ENCODE results near the gene BIRC2.

BIRC2 gene

DNA sequence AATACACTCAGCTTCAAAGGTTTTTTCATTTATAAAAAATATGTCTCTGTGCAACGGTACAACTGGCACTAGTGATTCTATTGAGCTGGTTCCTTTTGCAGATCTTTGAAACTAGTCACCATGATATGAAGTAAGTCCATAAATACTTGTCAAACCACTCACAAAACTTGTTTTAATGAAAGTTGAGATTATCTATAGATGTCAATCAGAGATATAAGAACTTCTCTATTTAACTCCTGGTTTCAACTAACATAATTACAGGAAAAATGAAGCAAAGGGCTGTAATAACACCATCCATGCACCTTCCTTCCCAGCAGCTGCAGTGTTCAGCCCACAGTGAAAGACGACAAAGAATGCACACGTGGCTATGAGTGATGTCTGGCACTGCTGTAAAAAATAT is 60.9 kb downstream of the BIRC2 start:
- no peak overlapping the region for H3K9ac ChIP-seq (ENCODE audit: low read length)
- H3K4me1 ChIP-seq (ENCODE audit: control insufficient read depth, insufficient read depth, low read length), result peaks cover 7% of the 10 kb centered on the region
- H3K27me3 ChIP-seq (replicated peaks; ENCODE audit: control insufficient read depth, insufficient read depth, low read length), result no peaks in the 10 kb centered on the region
- no peaks in the 10 kb centered on the region for H3K9me3 ChIP-seq (ENCODE audit: control insufficient read depth, low read length)
- no peak overlapping the region for H3K4me3 ChIP-seq (ENCODE audit: low read length)
- peaks cover 25% of the 10 kb centered on the region for H3K36me3 ChIP-seq (ENCODE audit: control insufficient read depth, insufficient read depth, low read length, severe bottlenecking)
- DNase-seq (ENCODE audit: low read depth), result no peak

DNA sequence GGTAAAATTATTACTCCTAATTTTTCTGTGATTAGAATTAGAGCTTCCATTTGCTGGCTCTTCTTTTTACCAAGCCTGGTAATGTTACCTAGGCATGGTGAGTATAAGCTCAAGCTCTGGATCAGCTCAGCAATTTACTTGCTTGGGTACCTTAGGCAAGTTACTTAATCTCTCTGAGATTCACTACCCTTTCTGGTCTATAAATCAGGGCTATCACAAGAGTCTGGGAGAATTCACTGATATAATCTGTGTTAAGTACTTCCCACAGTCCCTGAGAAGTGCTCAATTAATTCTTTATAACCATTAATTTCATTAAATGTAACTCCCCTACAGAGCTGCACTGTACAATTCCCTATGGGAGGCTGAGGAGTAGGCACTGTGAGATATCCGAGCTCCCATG is 61.3 kb downstream of the BIRC2 start:
- Histone ChIP-seq H3K27me3 (replicated peaks; ENCODE audit: control insufficient read depth, insufficient read depth, low read length) (no peaks in the 10 kb centered on the region), H3K4me1 (ENCODE audit: control insufficient read depth, insufficient read depth, low read length) (peaks cover 7% of the 10 kb centered on the region), H3K9me3 (ENCODE audit: control insufficient read depth, low read length) (no peaks in the 10 kb centered on the region), H3K36me3 (ENCODE audit: control insufficient read depth, insufficient read depth, low read length, severe bottlenecking) (peaks cover 21% of the 10 kb centered on the region), H3K9ac (ENCODE audit: low read length) (no peak overlapping the region), H3K4me3 (ENCODE audit: low read length) (no peak overlapping the region)
- no peak for DNase-seq (ENCODE audit: low read depth)

DNA sequence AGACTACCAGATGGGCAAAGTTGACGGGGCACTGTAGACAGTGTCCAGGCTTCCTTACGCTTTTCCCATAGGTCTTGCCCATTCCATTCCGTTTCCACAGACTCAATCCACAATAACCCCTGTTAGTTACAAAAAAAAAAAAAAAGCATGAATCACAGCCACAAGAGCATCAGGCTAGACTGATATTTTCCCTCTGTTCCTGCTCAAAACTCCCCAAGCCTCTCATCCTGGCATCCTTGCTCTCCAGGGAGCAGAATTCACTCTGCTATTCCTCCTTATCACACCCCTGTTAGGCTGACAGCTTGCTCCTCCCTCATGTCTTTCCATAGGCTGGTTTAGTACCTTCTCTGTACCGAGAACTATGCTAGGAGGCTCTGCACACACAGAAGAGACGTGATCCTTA is 63.4 kb downstream of the BIRC2 start:
- H3K27me3 ChIP-seq (replicated peaks; ENCODE audit: control insufficient read depth, insufficient read depth, low read length), result no peaks in the 10 kb centered on the region
- DNase-seq (ENCODE audit: low read depth), result peak; percentile 2
- H3K36me3 ChIP-seq (ENCODE audit: control insufficient read depth, insufficient read depth, low read length, severe bottlenecking), result peaks cover 11% of the 10 kb centered on the region
- H3K4me3 ChIP-seq (ENCODE audit: low read length), result no peak overlapping the region
- H3K9ac ChIP-seq (ENCODE audit: low read length), result no peak overlapping the region
- H3K4me1 ChIP-seq (ENCODE audit: control insufficient read depth, insufficient read depth, low read length), result peaks cover 7% of the 10 kb centered on the region
- H3K9me3 ChIP-seq (ENCODE audit: control insufficient read depth, low read length), result no peaks in the 10 kb centered on the region

DNA sequence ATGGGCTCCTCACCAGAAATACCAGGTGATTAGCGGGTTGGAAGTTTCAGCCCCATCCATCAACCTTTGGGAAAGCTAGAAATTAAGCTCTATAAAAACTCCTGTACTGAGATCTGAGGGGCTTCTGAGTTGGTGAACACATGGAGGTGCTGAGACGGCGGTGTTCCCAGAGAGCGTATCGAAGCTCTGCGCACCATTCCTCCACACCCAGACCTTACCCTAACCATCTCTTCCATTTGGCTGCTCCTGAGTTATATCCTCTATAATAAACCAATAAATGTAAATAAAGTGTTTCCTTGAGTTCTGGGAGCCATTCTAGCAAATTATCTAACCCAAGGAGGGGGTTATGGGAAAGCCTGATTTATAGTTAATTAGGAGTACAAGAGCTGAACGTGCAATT is 64.1 kb downstream of the BIRC2 start:
- Histone ChIP-seq H3K36me3 (ENCODE audit: control insufficient read depth, insufficient read depth, low read length, severe bottlenecking) (peaks cover 3% of the 10 kb centered on the region), H3K4me1 (ENCODE audit: control insufficient read depth, insufficient read depth, low read length) (peaks cover 7% of the 10 kb centered on the region), H3K9ac (ENCODE audit: low read length) (no peak overlapping the region), H3K9me3 (ENCODE audit: control insufficient read depth, low read length) (no peaks in the 10 kb centered on the region), H3K4me3 (ENCODE audit: low read length) (no peak overlapping the region), H3K27me3 (replicated peaks; ENCODE audit: control insufficient read depth, insufficient read depth, low read length) (no peaks in the 10 kb centered on the region)
- no peak for DNase-seq (ENCODE audit: low read depth)

DNA sequence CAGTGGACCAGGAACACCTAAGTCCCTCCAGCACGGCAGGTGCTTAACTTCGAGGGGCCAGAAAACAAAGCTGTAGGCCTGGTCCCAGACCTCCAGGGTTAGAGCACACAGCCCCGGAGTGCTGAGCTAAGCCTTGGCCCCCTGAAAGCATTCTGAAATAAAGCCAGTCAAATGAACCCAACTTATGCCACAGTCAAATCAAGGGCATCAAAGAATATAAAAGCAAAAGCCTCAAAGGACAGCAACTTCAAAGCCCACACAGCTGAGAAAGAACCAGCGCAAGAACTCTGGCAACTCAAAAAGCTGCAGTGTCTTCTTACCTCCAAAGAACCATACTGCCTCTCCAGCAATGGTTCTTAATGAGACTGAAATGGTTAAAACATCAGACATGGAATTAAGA is 66.5 kb downstream of the BIRC2 start:
- Histone ChIP-seq H3K4me1 (ENCODE audit: control insufficient read depth, insufficient read depth, low read length) (peaks cover 7% of the 10 kb centered on the region), H3K4me3 (ENCODE audit: low read length) (no peak overlapping the region), H3K9ac (ENCODE audit: low read length) (no peak overlapping the region), H3K27me3 (replicated peaks; ENCODE audit: control insufficient read depth, insufficient read depth, low read length) (no peaks in the 10 kb centered on the region), H3K36me3 (ENCODE audit: control insufficient read depth, insufficient read depth, low read length, severe bottlenecking) (no peaks in the 10 kb centered on the region), H3K9me3 (ENCODE audit: control insufficient read depth, low read length) (peaks cover 5% of the 10 kb centered on the region)
- no peak for DNase-seq (ENCODE audit: low read depth)

DNA sequence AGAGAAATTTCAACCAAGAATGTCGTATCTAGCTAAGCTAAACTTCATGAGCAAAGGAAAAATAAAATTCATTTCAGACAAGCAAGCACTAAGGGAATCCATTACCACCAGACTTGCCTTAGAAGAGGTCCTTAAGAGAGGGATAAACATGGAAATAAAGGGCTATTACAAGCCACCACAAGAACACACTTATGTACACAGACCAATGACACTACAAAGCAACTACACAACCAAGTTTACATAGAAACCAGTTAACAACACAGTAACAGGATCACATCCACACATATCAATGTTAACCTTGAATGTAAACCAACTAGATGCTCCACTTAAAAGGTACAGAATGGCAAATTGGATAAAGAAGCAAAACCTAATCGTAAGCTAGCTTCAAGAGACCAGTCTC is 67.5 kb downstream of the BIRC2 start:
- DNase-seq (ENCODE audit: low read depth), result no peak
- no peaks in the 10 kb centered on the region for H3K27me3 ChIP-seq (replicated peaks; ENCODE audit: control insufficient read depth, insufficient read depth, low read length)
- no peaks in the 10 kb centered on the region for H3K36me3 ChIP-seq (ENCODE audit: control insufficient read depth, insufficient read depth, low read length, severe bottlenecking)
- no peak overlapping the region for H3K9ac ChIP-seq (ENCODE audit: low read length)
- H3K4me1 ChIP-seq (ENCODE audit: control insufficient read depth, insufficient read depth, low read length), result peaks cover 7% of the 10 kb centered on the region
- peaks cover 5% of the 10 kb centered on the region for H3K9me3 ChIP-seq (ENCODE audit: control insufficient read depth, low read length)
- no peak overlapping the region for H3K4me3 ChIP-seq (ENCODE audit: low read length)

DNA sequence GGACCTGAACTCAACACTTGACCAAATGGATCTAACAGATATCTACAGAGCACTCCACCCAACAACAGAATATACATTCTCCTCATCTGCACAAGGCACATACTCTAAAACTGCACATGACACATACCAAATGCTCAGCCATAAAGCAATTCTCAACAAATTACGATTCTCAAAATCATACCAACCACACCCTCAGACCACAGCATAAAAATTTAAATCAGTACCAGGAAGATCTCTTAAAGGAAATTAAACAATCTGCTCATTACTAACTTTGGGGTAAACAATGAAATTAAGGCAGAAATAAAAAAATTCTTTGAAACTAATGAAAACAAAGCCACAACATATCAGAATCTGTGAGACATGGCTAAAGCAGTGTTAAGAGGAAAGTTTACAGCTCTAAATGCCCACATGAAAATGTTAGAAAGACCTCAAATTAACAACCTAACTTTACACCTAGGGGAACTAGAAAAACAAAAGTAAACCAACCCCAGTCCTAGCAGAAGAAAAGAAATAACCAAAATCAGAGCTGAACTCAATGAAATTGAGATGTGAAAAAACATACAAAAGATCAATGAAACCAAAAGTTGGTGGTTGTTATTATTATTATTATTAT is 68.4 kb downstream of the BIRC2 start:
- DNase-seq (ENCODE audit: low read depth), result no peak
- Histone ChIP-seq H3K4me3 (ENCODE audit: low read length) (no peak overlapping the region), H3K27me3 (replicated peaks; ENCODE audit: control insufficient read depth, insufficient read depth, low read length) (no peaks in the 10 kb centered on the region), H3K4me1 (ENCODE audit: control insufficient read depth, insufficient read depth, low read length) (peaks cover 3% of the 10 kb centered on the region), H3K9me3 (ENCODE audit: control insufficient read depth, low read length) (peaks cover 5% of the 10 kb centered on the region), H3K36me3 (ENCODE audit: control insufficient read depth, insufficient read depth, low read length, severe bottlenecking) (no peaks in the 10 kb centered on the region), H3K9ac (ENCODE audit: low read length) (no peak overlapping the region)

DNA sequence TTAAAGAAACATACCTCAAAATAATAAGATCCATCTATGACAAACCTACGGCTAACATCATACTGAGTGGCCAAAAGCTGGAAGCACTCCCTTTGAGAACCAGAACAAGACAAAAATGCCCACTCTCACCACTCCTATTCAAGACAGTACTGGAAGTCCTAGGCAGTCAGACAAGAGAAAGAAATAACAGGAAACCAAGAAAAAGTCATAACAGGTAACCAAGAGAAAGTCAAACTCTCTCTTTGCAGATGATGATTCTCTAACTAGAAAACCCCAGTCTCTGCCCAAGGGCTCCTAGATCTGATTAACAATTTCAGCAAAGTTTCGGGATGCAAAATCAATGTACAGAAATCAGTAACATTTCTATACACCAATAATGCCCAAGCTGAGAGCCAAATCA is 70.0 kb downstream of the BIRC2 start:
- Histone ChIP-seq H3K4me3 (ENCODE audit: low read length) (no peak overlapping the region), H3K36me3 (ENCODE audit: control insufficient read depth, insufficient read depth, low read length, severe bottlenecking) (no peaks in the 10 kb centered on the region)
- no peak for DNase-seq (ENCODE audit: low read depth)

DNA sequence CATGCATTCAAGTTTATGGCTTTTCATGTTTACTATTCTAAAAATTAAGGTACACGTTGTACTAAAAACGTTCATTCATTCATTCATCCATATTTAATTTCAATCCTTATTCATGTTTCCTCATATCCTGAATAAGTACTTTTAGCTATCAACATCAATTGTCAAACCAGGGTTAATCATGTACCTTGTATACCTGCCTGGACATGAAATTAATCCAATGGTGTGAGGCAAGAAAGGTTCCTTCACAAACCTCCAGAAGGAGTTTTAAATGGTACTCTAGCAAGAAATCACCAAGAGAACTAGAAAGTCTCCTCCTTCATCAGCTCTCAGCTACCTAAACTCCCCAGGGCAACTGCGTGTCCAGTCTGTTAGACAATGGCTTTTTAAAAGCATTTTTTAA is 72.2 kb downstream of the BIRC2 start:
- Histone ChIP-seq H3K27me3 (replicated peaks; ENCODE audit: control insufficient read depth, insufficient read depth, low read length) (no peaks in the 10 kb centered on the region), H3K36me3 (ENCODE audit: control insufficient read depth, insufficient read depth, low read length, severe bottlenecking) (no peaks in the 10 kb centered on the region), H3K9me3 (ENCODE audit: control insufficient read depth, low read length) (peaks cover 5% of the 10 kb centered on the region), H3K4me1 (ENCODE audit: control insufficient read depth, insufficient read depth, low read length) (no peaks in the 10 kb centered on the region), H3K4me3 (ENCODE audit: low read length) (no peak overlapping the region), H3K9ac (ENCODE audit: low read length) (no peak overlapping the region)
- DNase-seq (ENCODE audit: low read depth), result no peak

More for the DNA sequence above, 70.0 kb downstream of the BIRC2 start:
- Histone ChIP-seq H3K27me3 (replicated peaks; ENCODE audit: control insufficient read depth, insufficient read depth, low read length) (no peaks in the 10 kb centered on the region), H3K9me3 (ENCODE audit: control insufficient read depth, low read length) (peaks cover 5% of the 10 kb centered on the region), H3K9ac (ENCODE audit: low read length) (no peak overlapping the region), H3K4me1 (ENCODE audit: control insufficient read depth, insufficient read depth, low read length) (no peaks in the 10 kb centered on the region)

DNA sequence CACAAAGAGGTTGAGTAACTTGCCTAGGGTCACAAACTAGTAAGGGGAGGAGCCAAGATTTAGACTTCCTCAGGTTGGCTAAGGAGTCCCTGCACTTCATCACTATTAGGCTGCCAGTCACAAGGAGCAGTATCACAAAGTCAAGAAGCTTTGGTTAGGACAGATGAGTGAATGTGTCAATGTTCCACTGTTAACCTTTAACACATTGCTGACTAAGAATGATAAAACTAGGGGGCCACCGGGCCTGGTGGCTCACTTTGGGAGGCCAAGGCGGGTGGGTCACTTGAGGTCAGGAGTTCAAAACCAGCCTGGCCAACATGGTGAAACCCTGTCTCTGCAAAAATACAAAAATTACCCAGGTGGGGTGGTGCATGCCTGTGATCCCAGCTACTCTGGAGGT is 73.5 kb downstream of the BIRC2 start:
- no peaks in the 10 kb centered on the region for H3K27me3 ChIP-seq (replicated peaks; ENCODE audit: control insufficient read depth, insufficient read depth, low read length)
- no peak overlapping the region for H3K4me3 ChIP-seq (ENCODE audit: low read length)
- no peak overlapping the region for H3K9ac ChIP-seq (ENCODE audit: low read length)
- H3K9me3 ChIP-seq (ENCODE audit: control insufficient read depth, low read length), result peaks cover 5% of the 10 kb centered on the region
- DNase-seq (ENCODE audit: low read depth), result no peak
- H3K36me3 ChIP-seq (ENCODE audit: control insufficient read depth, insufficient read depth, low read length, severe bottlenecking), result no peaks in the 10 kb centered on the region
- no peaks in the 10 kb centered on the region for H3K4me1 ChIP-seq (ENCODE audit: control insufficient read depth, insufficient read depth, low read length)

DNA sequence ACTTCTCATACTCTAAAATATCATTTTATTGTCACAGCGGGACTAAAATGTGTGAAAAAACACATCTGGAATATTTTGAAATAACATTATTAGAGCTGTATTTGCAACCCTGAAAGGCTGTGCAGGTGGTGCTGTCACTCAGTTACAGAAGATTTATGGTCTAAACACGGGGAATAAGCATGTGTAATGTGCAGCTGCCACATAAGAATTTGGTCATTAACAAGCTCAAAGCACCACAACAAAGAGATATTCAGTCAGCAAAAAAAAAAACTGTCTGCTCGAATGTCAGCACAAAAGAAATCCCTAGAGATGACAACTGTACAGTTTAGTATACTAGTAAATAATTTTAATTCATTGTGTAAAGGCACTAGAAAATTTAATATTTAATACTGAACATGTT is 74.2 kb downstream of the BIRC2 start:
- no peaks in the 10 kb centered on the region for H3K36me3 ChIP-seq (ENCODE audit: control insufficient read depth, insufficient read depth, low read length, severe bottlenecking)
- no peak overlapping the region for H3K9ac ChIP-seq (ENCODE audit: low read length)
- no peak overlapping the region for H3K4me3 ChIP-seq (ENCODE audit: low read length)
- peaks cover 5% of the 10 kb centered on the region for H3K9me3 ChIP-seq (ENCODE audit: control insufficient read depth, low read length)
- DNase-seq (ENCODE audit: low read depth), result no peak
- no peaks in the 10 kb centered on the region for H3K27me3 ChIP-seq (replicated peaks; ENCODE audit: control insufficient read depth, insufficient read depth, low read length)
- H3K4me1 ChIP-seq (ENCODE audit: control insufficient read depth, insufficient read depth, low read length), result no peaks in the 10 kb centered on the region
